Measurements from ENCODE around the gene FUT8. TPM values are rescaled to one million over a fixed set of nuclear protein-coding genes. Genes with fewer than 3 reads are reported as not detected.

The FUT8 gene
- total and polyA plus RNA-seq, 2 experiments from 2014 or later = 26.6 to 67.5 TPM

DNA sequence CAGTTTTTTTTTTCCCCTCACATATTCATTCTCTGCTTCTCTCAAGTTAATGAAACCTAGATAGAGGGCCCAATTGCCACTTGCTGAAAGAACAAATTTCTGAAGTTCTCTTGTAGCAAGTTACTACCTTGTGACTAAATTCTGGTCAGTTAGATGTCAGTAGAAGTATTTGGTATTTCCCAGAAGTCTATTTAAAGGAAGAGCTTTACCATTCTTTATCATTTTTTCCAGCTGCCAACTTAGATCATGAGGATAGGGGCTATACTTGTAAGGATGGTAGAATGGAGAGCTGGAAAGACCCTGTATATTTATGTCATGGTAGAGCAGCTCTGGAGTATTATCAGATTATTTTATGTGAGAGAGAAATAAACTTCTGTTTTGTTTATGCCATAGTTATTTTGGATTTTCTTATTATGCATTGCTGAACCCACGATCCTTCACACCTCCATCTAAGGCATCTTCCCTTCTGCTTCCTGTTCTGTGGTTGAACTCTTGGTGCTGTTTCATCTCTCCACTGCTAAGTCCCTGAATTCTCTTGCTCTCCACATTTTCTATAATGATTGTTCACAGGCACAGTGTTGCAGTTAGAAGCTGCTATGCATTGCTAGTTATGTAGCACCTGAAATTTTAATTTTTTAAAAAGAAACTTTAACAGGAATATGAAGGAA lies 25.9 kb downstream of the FUT8 start:
- WGBS (ENCODE audit: low lambda C conversion rate, missing lambda C conversion rate) = 91% methylated on average over 1 of the region's 1 CpG
- Histone ChIP-seq H3K79me2 (peaks cover 68% of the 10 kb centered on the region), H3K36me3 (replicated peaks; ENCODE audit: insufficient read depth, low read depth) (no peaks in the 10 kb centered on the region)

DNA sequence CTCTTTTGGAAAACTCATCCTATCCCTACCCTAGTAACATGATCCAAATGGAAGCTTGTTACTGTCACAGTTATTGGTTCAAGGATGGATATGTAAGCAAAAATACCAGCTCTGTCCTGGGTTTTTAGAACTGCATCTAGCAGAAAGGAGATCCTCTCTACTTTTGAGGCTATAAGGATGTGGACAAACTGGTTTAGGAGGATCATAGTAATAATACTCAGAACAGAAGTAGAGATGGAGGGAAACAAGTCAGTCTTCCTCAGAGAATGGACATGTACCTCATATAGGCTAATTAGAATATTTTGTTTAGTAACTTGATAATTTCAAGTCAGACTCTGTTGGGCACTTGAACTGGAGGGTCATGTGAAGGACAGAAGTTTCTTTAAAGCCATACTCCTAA lies 26.6 kb downstream of the FUT8 start:
- Histone ChIP-seq H3K79me2 (peaks cover 73% of the 10 kb centered on the region), H4K20me1 (ENCODE audit: insufficient read depth, poor library complexity, severe bottlenecking) (no peaks in the 10 kb centered on the region), H3K27ac (no peak overlapping the region), H3K9me3 (ENCODE audit: low read depth) (no peaks in the 10 kb centered on the region), H3K9me2 (replicated peaks; ENCODE audit: insufficient read depth) (no peaks in the 10 kb centered on the region), H3K4me2 (peak overlapping the region; percentile 3), H2AFZ (no peak overlapping the region), H3K4me1 (ENCODE audit: insufficient read depth) (no peaks in the 10 kb centered on the region), H3K27me3 (no peaks in the 10 kb centered on the region), H3K4me3 (no peak overlapping the region), H3K36me3 (replicated peaks; ENCODE audit: insufficient read depth, low read depth) (no peaks in the 10 kb centered on the region)
- no peak for DNase-seq (ENCODE audit: low spot score)
- TF ChIP-seq, protein P1, sequence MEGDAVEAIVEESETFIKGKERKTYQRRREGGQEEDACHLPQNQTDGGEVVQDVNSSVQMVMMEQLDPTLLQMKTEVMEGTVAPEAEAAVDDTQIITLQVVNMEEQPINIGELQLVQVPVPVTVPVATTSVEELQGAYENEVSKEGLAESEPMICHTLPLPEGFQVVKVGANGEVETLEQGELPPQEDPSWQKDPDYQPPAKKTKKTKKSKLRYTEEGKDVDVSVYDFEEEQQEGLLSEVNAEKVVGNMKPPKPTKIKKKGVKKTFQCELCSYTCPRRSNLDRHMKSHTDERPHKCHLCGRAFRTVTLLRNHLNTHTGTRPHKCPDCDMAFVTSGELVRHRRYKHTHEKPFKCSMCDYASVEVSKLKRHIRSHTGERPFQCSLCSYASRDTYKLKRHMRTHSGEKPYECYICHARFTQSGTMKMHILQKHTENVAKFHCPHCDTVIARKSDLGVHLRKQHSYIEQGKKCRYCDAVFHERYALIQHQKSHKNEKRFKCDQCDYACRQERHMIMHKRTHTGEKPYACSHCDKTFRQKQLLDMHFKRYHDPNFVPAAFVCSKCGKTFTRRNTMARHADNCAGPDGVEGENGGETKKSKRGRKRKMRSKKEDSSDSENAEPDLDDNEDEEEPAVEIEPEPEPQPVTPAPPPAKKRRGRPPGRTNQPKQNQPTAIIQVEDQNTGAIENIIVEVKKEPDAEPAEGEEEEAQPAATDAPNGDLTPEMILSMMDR (IDR thresholded peaks at IDR 0.05; ENCODE audit: poor library complexity) = no peak
- no peak for TF ChIP-seq EZH2phosphoT487 (IDR thresholded peaks at IDR 0.05; ENCODE audit: low read depth, severe bottlenecking, unreplicated experiment)
- TF ChIP-seq EZH2 (IDR thresholded peaks at IDR 0.05; ENCODE audit: borderline replicate concordance) = no peak

More for the DNA sequence above, 25.9 kb downstream of the FUT8 start:
- H3K4me1 ChIP-seq (ENCODE audit: insufficient read depth) = no peaks in the 10 kb centered on the region
- H3K27ac ChIP-seq = no peak overlapping the region
- no peak overlapping the region for H2AFZ ChIP-seq
- no peaks in the 10 kb centered on the region for H3K9me2 ChIP-seq (replicated peaks; ENCODE audit: insufficient read depth)
- no peaks in the 10 kb centered on the region for H4K20me1 ChIP-seq (ENCODE audit: insufficient read depth, poor library complexity, severe bottlenecking)
- no peaks in the 10 kb centered on the region for H3K27me3 ChIP-seq
- DNase-seq (ENCODE audit: low spot score) = no peak
- no peaks in the 10 kb centered on the region for H3K9me3 ChIP-seq (ENCODE audit: low read depth)
- TF ChIP-seq EZH2phosphoT487 (IDR thresholded peaks at IDR 0.05; ENCODE audit: low read depth, severe bottlenecking, unreplicated experiment) = no peak
- TF ChIP-seq, protein P1 (IDR thresholded peaks at IDR 0.05; ENCODE audit: poor library complexity) = no peak
- TF ChIP-seq EZH2 (IDR thresholded peaks at IDR 0.05; ENCODE audit: borderline replicate concordance) = no peak
- H3K4me2 ChIP-seq = no peak overlapping the region
- H3K4me3 ChIP-seq = no peak overlapping the region

- Histone ChIP-seq H3K9me2 (replicated peaks; ENCODE audit: insufficient read depth) (no peaks in the 10 kb centered on the region), H3K4me2 (peak overlapping the region; percentile 3), H2AFZ (no peak overlapping the region), H3K79me2 (peaks cover 76% of the 10 kb centered on the region), H4K20me1 (ENCODE audit: insufficient read depth, poor library complexity, severe bottlenecking) (no peaks in the 10 kb centered on the region), H3K9me3 (ENCODE audit: low read depth) (no peaks in the 10 kb centered on the region), H3K27ac (no peak overlapping the region), H3K4me1 (ENCODE audit: insufficient read depth) (no peaks in the 10 kb centered on the region), H3K4me3 (no peak overlapping the region), H3K36me3 (replicated peaks; ENCODE audit: insufficient read depth, low read depth) (no peaks in the 10 kb centered on the region), H3K27me3 (no peaks in the 10 kb centered on the region)
- TF ChIP-seq, protein P1 (IDR thresholded peaks at IDR 0.05; ENCODE audit: poor library complexity) = no peak
- TF ChIP-seq EZH2 (IDR thresholded peaks at IDR 0.05; ENCODE audit: borderline replicate concordance) (no peak), EZH2phosphoT487 (IDR thresholded peaks at IDR 0.05; ENCODE audit: low read depth, severe bottlenecking, unreplicated experiment) (no peak)
- DNase-seq (ENCODE audit: low spot score) = no peak
- WGBS (ENCODE audit: low lambda C conversion rate, missing lambda C conversion rate) = 100% methylated on average over 1 of the region's 1 CpG
Observed at GRCh38 chr14:65440230-65440629, 27.7 kb downstream of the FUT8 start.

All from hepatocyte (in vitro differentiated cells).